Measurements from ENCODE around the gene COL4A5. TPM values are rescaled to one million over a fixed set of nuclear protein-coding genes. Genes with fewer than 3 reads are reported as not detected.

The COL4A5 gene
- total RNA-seq, 1 experiment from 2014 or later = 51.3 TPM

GRCh38 chrX:108419401-108419800 lies 20.2 kb upstream of the COL4A5 start:
- Histone ChIP-seq H3K79me1 (ENCODE audit: insufficient read depth, low read depth, low read length, poor library complexity, severe bottlenecking) (no peaks in the 10 kb centered on the region), H3K9me3 (ENCODE audit: control insufficient read depth, low read depth, low read length) (no peaks in the 10 kb centered on the region), H3K4me1 (ENCODE audit: insufficient read depth, low read length) (no peaks in the 10 kb centered on the region; the same call in 1 of the 2 replicates), H3K79me2 (ENCODE audit: insufficient read depth, low read length) (no peaks in the 10 kb centered on the region), H4K8ac (replicated peaks; ENCODE audit: insufficient read length, low read depth, low read length) (no peak overlapping the region), H2BK120ac (ENCODE audit: low read depth, low read length, poor library complexity, severe bottlenecking) (no peak overlapping the region), H2BK5ac (ENCODE audit: insufficient read length, low read length) (no peak overlapping the region), H3K4ac (ENCODE audit: low read depth, low read length) (no peak overlapping the region), H2BK15ac (ENCODE audit: low read depth, low read length) (no peak overlapping the region), H3K14ac (ENCODE audit: insufficient read depth, low read length) (no peak overlapping the region), H3K18ac (ENCODE audit: insufficient read length, low read depth, low read length) (no peak overlapping the region), H2AFZ (ENCODE audit: low read length) (no peak overlapping the region), H3K56ac (ENCODE audit: insufficient read length, low read depth, low read length) (no peak overlapping the region), H4K20me1 (ENCODE audit: control insufficient read depth, insufficient read depth, insufficient read length) (no peaks in the 10 kb centered on the region), H2BK12ac (ENCODE audit: insufficient read length, low read depth, low read length) (no peak overlapping the region), H3K4me2 (ENCODE audit: insufficient read depth, insufficient read length, low read length) (no peak overlapping the region), H3K27ac (ENCODE audit: insufficient read length, low read depth, low read length) (no peak overlapping the region), H4K91ac (ENCODE audit: insufficient read length, low read depth, low read length) (no peak overlapping the region), H3K23ac (ENCODE audit: insufficient read length, low read depth, low read length) (no peak overlapping the region), H3K9ac (ENCODE audit: extremely low read depth, insufficient read length, low read length) (no peak overlapping the region), H2BK20ac (ENCODE audit: low read depth, low read length, poor library complexity, severe bottlenecking) (no peak overlapping the region), H3K27me3 (ENCODE audit: insufficient read depth, low read length) (no peaks in the 10 kb centered on the region), H3K23me2 (ENCODE audit: insufficient read length, low read depth, low read length, poor library complexity, severe bottlenecking) (no peaks in the 10 kb centered on the region), H4K5ac (ENCODE audit: insufficient read length, low read depth, low read length) (no peak overlapping the region), H3T11ph (ENCODE audit: low read length) (no peak overlapping the region), H2AK5ac (ENCODE audit: insufficient read length, low read length) (no peak overlapping the region)
- no CpG with 5 or more reads among the region's 1 CpG for WGBS (ENCODE audit: extremely low coverage, insufficient read length, low lambda C conversion rate)
- TF ChIP-seq, protein P1, sequence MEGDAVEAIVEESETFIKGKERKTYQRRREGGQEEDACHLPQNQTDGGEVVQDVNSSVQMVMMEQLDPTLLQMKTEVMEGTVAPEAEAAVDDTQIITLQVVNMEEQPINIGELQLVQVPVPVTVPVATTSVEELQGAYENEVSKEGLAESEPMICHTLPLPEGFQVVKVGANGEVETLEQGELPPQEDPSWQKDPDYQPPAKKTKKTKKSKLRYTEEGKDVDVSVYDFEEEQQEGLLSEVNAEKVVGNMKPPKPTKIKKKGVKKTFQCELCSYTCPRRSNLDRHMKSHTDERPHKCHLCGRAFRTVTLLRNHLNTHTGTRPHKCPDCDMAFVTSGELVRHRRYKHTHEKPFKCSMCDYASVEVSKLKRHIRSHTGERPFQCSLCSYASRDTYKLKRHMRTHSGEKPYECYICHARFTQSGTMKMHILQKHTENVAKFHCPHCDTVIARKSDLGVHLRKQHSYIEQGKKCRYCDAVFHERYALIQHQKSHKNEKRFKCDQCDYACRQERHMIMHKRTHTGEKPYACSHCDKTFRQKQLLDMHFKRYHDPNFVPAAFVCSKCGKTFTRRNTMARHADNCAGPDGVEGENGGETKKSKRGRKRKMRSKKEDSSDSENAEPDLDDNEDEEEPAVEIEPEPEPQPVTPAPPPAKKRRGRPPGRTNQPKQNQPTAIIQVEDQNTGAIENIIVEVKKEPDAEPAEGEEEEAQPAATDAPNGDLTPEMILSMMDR (conservative IDR thresholded peaks at IDR 0.05) = no peak
- no peak overlapping the region for H3K4me3 Mint-ChIP-seq
- peak overlapping the region in 2 of 3 experiments; percentile 20 to 38; a peak in 3 of 7 replicates for H3K27ac Mint-ChIP-seq
- peaks cover 41 to 51% of the 10 kb centered on the region in 2 experiments for H3K4me1 Mint-ChIP-seq
- H3K9me3 Mint-ChIP-seq = no peaks in the 10 kb centered on the region
- H3K27me3 Mint-ChIP-seq (ENCODE audit: low read depth) = no peaks in the 10 kb centered on the region
- no peaks in the 10 kb centered on the region for H3K36me3 Mint-ChIP-seq (ENCODE audit: insufficient read depth in 1 of 3, low read depth in 3 of 3)
- DNase-seq = no peak

Measured in H9 (cell line).